SU-DHL-6 (cell line): Measurements from ENCODE around the gene FGF22.

Source experiments
- CTCF ChIP-seq: fragments of 200-600 bp; sonication (generic); IDR thresholded peaks from one replicate; pipeline ENCODE4 v1.5.1; 2017; ENCODE audit warnings: antibody characterized with exemption, mild to moderate bottlenecking, low read length, moderate library complexity; ENCODE audit not compliant: insufficient read depth, poor library complexity, severe bottlenecking
- EZH2phosphoT487 ChIP-seq: fragments of 200-600 bp; sonication (generic), shearing (Covaris generic); conservative IDR thresholded peaks from 2 replicates; pipeline ENCODE4 v1.6.1; 2018; ENCODE audit warnings: mild to moderate bottlenecking, antibody characterized with exemption, low read length, moderate library complexity, mixed read lengths

- TF ChIP-seq CTCF (no peak), EZH2phosphoT487 (no peak)
Observed at GRCh38 chr19:618674-619285, 20.9 kb upstream of the FGF22 start.
